Astrocyte (in vitro differentiated cells and primary cell): Measurements from ENCODE around the gene PRKCE.

Source experiments
- CTCF ChIP-seq: IDR thresholded peaks from 2 replicates; pipeline ENCODE4 v1.5.1; 2011; ENCODE audit warnings: low read depth, mild to moderate bottlenecking, inconsistent platforms, low read length, moderate library complexity; ENCODE audit not compliant: insufficient read depth
- EZH2 ChIP-seq: IDR thresholded peaks from 2 replicates; pipeline ENCODE4 v1.6.1; 2012; ENCODE audit warnings: mild to moderate bottlenecking, low read length, inconsistent platforms; ENCODE audit not compliant: insufficient read depth

GRCh38 chr2:46117379-46117778 lies 465.9 kb downstream of the PRKCE start:
- no peak for TF ChIP-seq CTCF
- TF ChIP-seq EZH2 = no peak
